Activated T-helper 17 cell treated with anti-CD3 and anti-CD28 coated beads, Interleukin-2, amount 50 U/mL, for 72 hours (primary cell): ENCODE results near the gene EVI5. TPM values are rescaled to one million over a fixed set of nuclear protein-coding genes. Genes with fewer than 3 reads are reported as not detected.

ENCODE experiments used
- ATAC-seq: fragments of 150-1000 bp; cut with Tn5 transposase; replicated peaks from 2 replicates; pipeline ENCODE4 v1.10.0; 2021; ENCODE audit warnings: mild to moderate bottlenecking, moderate library complexity
- H3K27ac Mint-ChIP-seq: one replicate; pipeline ENCODE4 v1.8.0; 2022; ENCODE audit warnings: mixed read lengths
- H3K27me3 Mint-ChIP-seq: one replicate; pipeline ENCODE4 v1.8.0; 2022; ENCODE audit warnings: mixed read lengths
- H3K36me3 Mint-ChIP-seq: one replicate; pipeline ENCODE4 v1.8.0; 2022; ENCODE audit warnings: low read depth, mild to moderate bottlenecking, mixed read lengths
- H3K4me1 Mint-ChIP-seq: one replicate; pipeline ENCODE4 v1.8.0; 2022; ENCODE audit warnings: mixed read lengths
- H3K4me3 Mint-ChIP-seq: one replicate; pipeline ENCODE4 v1.8.0; 2022; ENCODE audit warnings: mild to moderate bottlenecking, mixed read lengths
- H3K9me3 Mint-ChIP-seq: one replicate; pipeline ENCODE4 v1.8.0; 2022; ENCODE audit warnings: mixed read lengths
- total RNA-seq, 2 donors: library from RNA; stranded (reverse); gene quantifications; one replicate each; pipeline ENCODE4 v1.2.3, GENCODE V29; 2022

EVI5 gene
- total RNA-seq, 2 donors from 2014 or later: 7.7 to 31.8 TPM

DNA sequence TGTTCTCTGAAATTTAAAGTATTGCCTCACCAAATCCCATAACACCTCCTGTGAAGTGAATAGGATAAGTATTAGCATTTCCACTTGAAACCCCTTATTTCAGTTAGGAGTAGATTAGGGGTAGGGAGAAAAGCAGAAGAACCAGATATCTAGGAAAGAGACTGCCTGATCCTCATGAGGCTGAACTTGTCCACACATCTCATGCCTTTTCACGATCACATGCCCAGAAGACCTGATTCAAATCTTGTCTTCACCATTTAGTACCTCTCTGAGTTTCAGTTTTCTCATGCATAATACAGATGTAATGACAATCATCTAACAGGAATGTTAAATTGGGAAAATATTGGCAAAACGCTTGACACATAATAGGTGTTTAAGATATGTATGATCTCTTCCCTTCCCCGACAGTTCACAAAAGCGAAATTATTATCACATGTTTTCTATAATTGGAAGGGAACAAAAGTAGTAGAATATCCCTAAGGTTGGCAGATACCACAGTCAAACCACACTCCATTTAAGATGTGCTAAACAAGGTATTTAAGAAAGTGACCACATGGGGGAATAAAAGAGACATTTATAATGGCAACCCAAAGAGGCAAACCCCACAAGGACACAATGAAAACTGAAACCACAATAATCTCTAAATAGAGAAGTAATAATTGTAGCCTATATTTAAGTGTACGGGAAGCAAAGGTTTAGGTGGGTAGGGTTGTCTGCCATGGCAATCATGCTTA is 323.4 kb downstream of the EVI5 start:
- Mint-ChIP-seq H3K27me3 (no peaks in the 10 kb centered on the region), H3K27ac (no peak overlapping the region), H3K9me3 (no peaks in the 10 kb centered on the region), H3K36me3 (no peaks in the 10 kb centered on the region), H3K4me3 (no peak overlapping the region), H3K4me1 (peaks cover 22% of the 10 kb centered on the region)
- no peak for ATAC-seq

DNA sequence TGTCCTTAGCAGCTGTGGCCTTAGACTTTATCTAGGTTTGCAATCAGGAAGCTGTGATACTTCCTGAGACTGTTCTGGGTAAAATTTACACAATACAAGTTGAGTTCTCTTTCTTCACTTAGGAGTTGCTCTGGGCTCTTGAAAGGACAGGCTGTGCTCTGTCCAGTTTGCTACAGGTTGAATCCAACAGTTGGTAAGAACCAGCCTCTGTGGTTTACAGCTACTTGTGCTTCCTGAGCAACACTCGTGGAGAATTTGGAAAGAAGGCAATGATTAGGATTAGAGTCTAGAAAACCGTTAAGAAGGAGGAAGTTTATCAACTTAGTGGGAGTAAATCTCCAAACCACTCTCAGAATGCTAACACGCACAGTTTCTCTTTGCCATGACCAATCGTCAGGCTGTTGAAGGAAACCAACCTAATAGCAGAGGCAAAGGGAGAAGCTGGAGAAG is 325.0 kb downstream of the EVI5 start:
- no peaks in the 10 kb centered on the region for H3K9me3 Mint-ChIP-seq
- peak overlapping the region; percentile 9 for H3K27ac Mint-ChIP-seq
- no peaks in the 10 kb centered on the region for H3K27me3 Mint-ChIP-seq

More for the DNA sequence above, 325.0 kb downstream of the EVI5 start:
- ATAC-seq: no peak
- Mint-ChIP-seq H3K4me1 (peaks cover 21% of the 10 kb centered on the region), H3K36me3 (no peaks in the 10 kb centered on the region), H3K4me3 (peak overlapping the region; percentile 23)

Other genes starting within 250 kb of the EVI5 start
- 1,000 to 10,000 TPM; 1,253 to 1,604 TPM for gene RPL5, start 46.9 kb upstream of the EVI5 start, total RNA-seq
- 1 to 10 TPM; 6.5 to 8.6 TPM for gene DIPK1A, start 176.4 kb upstream of the EVI5 start, total RNA-seq